Forelimb muscle (tissue), 1 donor: ENCODE measurements around the gene OTUD7B. TPM values are rescaled to one million over a fixed set of nuclear protein-coding genes. Genes with fewer than 3 reads are reported as not detected.
"Not testable (repeated sequence)": the region's sequence is repeated elsewhere in the genome, so short reads cannot be mapped to it uniquely, and the experiment has no call there.

Experiments
- DNase-seq: peaks from one replicate; pipeline ENCODE4 v3.0.0-alpha.2; 2013; ENCODE audit warnings: low read depth
- polyA plus RNA-seq: library from polyadenylated mRNA; unstranded; fragments of 120-200 nt; gene quantifications from one replicate; pipeline ENCODE4 v1.2.1, GENCODE V29; 2013; ENCODE audit not compliant: insufficient read length

Gene OTUD7B
- polyA plus RNA-seq, 1 donor = 14.5 TPM

DNA sequence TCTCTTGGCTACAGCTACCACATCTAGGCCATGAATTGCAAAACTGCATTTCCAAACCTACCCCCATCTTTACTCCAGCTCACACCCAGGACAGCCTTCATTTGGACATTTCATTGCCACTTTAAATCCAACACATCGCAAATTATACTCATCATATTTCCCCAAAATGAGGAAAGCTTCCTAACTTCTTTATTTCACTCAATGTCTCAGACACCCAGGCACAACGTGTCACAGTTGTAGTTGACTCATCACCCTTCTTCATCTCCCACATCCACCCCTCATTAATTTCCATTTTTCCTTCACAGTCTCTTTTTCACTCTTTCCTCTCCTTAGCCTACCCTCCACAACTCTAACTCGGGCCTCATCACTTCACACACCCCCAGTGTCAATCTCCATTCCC lies 6.7 kb downstream of the OTUD7B start:
- DNase-seq = no peak

DNA sequence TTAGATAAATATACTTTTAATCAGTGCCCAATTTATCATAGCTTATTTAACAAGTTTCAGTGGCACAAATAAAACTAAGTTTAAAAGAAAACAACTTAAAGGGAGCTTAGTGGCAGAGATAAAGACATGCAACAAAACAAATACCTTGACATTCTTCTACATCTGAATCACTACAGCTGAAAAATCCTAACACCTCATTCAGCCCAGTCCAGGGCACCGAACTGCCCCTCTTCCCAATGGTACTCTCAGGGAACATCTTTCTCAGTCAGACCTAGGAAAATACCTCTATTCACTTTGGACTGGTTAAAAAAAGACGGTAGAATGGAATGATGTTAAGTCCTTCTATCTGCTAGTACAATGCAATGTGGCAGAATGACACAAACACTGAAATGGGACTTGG lies 8.3 kb downstream of the OTUD7B start:
- DNase-seq = no peak

DNA sequence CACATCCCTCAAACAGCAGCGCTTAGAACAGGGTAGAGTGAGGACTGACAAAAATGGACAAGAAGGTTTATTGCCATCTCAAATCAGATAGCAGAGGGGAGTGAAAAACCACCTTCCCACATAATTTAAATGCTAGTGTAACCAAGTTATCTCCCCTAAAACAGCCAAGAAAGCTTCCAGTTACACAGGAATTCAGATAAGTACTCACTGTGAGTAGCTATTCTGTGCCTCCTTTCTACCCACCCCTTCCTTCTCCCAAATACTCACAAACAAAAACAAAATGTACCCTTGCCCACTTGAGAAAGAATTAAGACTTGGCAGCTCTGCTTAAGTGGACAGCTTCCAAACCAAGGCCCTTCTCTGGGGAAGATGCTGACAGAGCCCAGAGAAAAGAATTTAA lies 9.1 kb downstream of the OTUD7B start:
- no peak for DNase-seq

DNA sequence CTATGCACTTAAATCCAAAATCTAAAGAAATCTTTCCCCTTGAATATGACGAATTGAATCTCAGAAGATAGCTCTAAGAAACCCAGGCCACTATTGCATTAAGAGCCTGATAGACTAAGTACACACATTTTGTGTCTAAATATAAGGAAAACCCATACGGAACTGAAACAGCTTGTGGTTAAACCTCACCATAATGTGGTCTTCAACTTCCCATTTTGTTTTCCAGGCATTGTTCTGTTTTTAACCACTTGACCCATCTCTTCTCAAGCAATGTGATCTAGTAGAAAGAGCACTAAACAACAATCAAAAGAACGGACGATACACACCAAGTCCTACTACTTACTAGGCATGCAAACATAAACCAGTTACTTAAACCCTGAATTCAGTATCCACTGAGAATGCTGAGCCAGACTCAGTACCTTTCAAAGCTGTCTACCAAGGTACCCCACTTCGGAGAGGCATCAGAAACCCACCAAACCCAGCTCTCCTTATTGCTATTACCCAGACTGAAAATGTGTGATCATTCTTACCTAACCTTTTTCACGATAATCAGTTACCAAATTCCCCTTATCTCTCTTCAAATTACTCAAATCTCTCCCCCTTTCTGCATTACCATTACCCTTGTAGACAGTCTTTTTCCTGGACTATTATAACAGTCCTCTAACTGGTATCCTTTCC lies 12.8 kb downstream of the OTUD7B start:
- no peak for DNase-seq

DNA sequence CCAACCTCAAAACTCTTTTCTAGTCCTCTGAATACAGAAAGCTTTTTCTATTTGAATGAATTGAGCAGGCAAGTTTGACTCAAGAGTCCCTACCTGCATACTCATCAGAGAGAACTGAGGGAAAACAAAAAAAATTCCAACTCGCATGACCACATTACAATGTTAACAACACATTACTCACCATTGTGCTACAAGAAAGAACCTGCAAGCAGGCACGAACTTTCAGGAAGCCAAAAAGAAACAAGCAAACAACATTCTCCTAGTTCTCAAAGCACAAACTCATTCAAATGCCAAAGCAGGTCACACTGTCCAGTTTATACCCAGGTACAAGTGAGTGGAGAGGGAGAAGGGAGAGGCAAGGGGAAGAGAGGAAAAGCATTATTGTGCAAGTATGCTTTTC lies 14.6 kb downstream of the OTUD7B start:
- DNase-seq = no peak

DNA sequence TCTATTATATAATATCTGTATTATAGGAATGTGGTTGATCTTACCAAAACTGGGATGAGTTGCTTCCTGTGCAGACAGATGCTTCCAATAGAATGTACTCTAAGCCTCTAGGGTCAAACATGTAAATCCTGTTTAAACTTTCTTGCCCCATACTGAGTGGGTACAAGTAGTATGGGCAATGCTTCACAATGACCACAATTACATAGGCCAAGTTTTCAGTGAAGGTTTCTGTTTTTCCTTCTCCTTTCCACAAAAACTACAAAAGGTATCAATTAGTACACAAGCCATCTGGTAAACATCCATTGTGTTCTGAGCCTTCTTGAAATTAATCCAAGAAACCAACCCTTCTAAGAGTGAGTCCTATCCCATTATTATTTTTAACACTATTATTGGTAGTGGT lies 16.8 kb downstream of the OTUD7B start:
- DNase-seq = no peak

DNA sequence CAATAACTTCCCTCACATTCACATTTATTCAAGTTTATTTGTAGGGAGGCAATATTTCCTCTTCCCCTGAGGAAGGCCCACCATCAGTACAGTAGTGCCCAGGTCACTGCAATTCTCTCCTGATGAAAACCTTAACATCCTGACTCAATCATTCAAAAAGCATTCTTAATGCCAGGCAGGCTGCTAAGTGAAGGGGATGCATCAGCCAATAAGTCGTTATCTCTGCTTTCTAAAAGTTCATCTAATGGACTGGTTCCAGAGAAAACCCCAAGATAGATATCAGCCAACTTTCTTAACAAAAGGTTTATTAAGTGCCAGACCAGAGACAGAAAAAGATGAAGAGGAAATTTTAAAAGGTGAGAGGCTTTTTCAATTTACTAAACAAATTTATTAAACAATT lies 17.3 kb downstream of the OTUD7B start:
- no peak for DNase-seq

DNA sequence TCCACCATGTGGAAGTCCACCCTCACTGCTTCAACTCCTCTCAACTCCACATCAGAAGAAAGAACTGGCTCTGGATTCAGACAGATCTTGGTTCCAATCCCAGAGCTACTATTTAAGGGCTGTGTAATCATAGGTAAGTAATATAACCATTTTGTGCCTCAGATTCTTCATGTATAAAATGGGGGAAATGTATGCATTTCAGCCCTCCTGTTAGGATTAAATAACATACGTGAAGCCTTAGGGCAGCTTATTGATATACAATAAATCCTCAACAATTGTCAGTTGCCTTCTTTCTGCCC lies 23.3 kb downstream of the OTUD7B start:
- DNase-seq = no peak

DNA sequence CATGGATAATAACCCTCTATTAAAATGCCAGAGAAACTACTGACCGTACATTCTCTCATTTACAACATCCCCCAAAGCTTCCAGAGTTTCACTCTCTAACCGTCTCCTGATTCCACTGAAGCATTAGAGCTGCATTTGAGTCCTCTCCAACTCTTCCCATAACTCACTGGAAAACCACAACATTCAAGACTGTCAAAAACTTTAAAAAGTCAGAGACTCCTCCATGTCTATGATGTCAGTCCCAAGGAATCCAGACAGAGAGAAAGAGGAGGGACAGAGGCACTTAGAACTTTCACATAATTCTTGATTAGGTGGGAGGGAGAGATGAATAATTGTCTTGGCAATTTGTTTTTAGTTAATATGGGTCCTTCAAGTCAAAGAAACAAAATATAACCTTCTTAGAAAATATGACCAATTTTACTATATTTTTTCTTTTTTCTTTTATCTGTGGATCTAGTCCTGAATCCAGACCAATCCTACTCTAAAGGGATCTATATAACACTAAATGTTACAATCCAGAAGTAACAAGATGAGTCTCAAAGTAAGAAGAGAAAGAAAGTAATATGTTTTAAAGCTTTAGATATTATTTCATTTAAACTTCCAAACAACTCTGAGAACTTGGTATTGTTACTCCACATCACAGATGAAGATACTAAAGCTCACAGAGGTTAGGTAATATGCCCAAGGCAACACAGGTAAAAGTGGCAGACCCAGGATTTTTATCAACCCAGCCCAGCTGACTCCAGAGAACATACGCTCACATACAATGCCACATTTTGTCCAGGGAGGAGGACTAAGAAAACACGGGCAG lies 23.8 kb downstream of the OTUD7B start:
- DNase-seq = no peak

DNA sequence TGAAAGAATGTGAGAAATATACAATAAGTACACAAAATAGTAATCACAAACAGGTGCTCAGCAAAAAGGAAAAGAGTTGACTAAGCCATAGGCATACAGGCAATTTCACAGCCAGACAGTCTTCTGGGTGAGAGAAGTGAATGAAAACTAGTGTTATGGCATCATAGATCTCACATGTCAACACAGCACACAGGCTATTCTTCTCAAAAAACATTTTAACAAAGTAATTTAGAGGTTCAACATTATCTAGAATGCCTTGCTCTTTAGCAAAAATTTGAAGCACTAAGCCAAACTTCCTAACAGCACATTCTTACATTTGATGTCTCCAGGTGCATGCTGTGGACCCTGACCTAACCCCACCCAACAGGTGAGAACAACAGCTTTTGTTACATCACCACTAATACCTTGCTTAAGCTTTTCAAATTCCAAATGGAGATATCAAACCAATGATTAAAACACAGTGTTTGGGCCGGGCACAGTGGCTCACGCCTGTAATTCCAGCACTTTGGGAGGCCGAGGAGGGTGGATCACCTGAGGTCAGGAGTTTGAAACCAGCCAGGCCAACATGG lies 30.5 kb downstream of the OTUD7B start:
- no peak for DNase-seq

DNA sequence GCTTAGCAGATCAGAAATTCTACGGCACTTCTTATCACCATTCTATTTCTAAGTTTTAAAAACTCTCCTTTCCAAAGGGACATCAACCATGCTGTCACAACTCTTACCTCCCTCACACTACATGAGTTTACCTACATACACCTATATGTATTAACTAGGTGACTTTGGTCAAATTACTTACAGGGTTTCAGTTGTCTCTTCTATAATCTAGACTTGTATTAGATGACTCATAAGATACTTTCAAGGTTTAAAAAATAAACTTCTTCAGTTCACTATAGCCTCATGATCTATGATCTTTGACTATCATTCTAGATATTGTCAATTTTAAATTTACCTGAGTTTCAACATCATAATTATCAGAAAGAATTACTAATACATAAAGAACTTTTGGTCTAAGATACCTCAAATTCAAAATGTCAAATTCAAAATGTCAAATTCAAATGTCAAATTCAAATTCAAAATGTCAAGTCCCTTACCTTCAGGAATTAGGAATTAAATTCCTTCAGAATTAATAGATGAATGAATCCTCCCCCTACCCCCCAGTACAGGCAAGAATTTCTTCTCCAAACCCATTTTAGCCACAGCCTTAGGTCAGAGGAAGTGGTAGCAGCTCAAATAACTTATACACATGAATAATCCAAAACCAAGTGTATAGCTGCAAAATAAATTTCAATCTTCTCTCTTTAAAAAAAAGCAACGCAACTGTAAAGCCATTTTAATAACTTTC lies 31.1 kb downstream of the OTUD7B start:
- DNase-seq = no peak

DNA sequence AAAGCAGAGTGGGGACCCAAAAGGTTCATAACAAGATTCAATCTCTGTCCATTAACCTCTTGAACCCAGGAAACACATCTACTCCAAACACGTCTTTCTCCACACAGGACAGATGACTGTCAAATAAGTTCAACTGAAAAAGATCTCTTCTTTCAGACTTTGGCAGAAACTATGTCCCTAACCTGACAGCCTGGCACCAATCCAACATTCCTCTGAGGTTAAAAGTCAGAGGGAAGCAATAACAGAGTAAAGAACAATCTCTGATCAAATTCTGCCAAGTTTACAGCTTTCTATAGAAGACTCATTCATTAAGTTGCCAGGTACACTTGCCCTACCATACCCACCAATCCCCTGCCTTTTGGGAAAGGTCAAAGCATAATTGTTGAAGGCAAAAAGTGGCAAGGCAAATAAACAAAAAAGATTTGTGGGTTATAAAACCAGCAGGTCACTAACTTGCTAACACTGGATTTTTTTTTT lies 31.9 kb downstream of the OTUD7B start:
- no peak for DNase-seq

DNA sequence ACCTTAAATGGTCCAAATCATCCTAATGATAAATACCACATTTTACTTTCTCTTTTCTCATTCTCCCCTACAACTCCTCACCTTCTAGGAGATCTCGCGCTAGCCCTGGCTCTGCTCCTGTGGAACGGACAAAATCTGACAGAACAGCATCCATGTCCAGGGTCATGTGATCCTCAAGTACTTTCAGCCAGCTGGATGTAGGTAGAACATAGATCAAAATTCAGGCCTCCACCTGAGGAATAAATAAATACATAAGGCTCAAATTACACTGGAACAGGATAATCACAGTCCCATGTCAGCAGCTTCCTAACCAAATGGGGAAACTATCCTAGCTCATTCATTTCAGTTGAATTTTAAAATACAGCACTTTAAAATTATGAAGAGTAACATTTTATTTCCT lies 33.2 kb downstream of the OTUD7B start:
- DNase-seq = no peak

DNA sequence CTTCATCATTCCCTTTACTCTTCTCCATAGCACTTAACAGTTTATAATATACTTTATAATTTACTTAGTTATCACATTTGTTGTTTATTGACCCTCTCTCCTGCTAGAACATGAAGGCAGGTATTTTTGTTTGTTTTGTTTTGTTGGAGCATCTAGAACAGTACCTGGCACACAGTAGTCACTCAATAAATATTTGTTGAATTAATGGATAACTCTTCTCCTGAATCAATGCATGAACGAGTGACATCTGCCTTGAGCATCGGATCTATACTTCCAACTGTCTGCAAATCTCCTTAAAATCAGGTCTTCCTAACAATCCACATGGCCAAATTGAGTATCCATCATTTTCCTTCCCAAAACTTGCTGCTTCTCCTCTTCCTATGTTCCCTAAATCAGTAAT lies 38.0 kb downstream of the OTUD7B start:
- no peak for DNase-seq

DNA sequence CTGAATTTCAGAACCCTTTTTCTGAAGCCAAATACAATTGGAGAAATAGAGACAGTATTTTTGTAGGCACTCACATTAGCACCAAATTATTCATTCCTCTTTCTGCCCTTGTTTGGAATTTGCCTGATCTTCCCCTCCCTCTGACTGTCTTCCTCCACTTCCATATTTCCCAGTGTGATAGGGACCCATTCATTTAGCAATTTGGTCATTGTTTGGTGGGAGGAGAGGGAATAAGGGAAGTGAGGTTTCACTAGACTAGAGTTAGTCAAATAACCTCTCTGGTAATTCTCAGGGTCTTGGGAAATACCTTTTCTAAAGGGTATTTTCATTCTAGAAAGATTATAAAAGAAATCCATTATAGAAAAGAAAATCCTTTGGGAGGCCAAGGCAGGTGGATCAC lies 42.9 kb downstream of the OTUD7B start:
- DNase-seq = no peak

DNA sequence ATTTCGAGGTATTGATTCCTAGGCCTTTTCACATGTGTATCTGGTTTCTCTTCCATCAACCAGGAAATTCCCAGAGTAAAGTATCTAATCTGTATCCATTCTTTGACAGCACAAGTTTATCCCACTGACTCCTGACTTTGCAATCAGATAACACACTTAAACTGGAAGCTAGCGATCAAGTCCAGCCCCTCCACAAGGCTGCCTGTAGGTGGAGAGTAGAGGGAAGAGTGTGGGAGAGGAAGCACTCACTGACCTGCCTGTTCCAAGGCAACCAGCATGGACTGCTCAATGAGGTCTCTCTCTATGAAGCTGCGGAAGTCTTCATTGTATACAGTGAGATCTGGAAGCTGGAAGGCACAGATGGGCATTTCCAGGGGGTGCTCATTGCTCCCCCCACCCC lies 43.5 kb downstream of the OTUD7B start:
- DNase-seq = no peak

DNA sequence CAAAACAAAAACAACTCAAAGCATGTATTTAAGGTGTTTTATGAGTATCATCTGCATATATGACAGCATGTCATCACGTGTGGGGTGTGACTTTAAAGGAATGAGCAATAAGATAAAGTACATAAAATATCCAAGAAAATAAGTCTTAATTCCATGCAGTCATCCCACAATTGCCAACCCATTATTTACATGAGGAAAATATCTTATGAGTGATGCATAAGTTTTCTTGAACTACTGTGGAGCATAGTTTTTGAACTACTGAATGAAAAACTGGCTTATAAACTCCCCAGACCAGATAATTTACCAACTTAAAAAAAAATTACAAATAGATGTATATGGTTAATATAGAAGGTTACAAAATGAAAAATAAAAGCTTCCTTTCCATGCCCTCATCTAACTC lies 44.1 kb downstream of the OTUD7B start:
- no peak for DNase-seq

DNA sequence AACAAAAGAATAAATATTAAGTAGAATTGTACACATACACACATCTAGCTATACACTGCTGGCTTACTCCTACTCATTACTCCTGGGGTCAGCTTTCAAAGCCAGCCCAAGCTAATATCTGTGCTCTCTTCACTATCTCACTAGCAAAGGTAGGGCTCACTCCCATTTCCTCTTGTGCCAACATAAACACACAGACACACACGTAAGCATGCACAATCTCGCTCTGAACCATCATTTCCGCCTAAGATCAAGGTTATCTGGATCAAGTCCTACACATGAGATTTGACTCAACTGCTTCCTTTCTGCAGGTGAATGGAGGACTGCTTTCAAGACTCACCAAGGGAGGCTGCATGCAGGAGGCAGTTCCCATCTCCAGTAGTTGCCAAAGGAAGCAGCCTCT lies 45.1 kb downstream of the OTUD7B start:
- DNase-seq = no peak

DNA sequence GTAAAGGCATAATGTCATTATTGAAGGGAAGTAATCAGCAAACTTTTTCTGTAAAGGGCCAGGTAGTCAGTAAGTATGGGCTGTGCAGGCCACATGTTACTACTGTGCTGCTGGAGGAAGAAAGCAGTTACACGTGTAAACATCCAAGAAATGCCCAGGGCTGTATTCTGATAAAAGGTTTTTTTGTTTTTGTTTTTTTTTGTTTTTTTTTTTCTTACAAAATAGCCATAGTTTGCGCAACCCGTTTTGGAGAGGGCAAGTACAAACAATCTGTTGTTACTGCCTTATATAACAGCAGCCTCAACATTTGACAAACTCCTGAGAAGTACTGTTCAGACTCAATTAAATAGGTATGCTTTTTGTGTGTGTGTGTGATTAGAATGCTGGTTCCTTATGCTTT lies 47.2 kb downstream of the OTUD7B start:
- no peak for DNase-seq

DNA sequence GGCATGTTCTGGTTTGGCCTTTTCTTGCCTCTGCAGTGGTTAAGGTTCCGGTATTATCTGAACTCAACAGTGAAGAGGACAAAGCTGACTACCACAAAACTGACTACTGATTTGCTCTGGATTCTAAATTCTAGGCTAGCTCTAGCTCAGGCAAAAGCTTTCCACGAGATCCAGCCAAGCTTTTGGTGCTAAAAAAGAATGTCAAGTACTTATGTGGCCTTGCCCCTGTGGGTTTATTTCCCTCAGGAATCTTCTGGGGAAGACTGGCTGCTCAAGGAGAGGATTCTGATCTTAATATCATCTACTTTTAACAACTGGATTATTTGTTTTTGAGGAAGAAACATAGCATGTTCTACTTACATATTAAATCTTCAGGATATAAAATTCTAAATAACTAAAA lies 47.8 kb downstream of the OTUD7B start:
- DNase-seq = no peak

DNA sequence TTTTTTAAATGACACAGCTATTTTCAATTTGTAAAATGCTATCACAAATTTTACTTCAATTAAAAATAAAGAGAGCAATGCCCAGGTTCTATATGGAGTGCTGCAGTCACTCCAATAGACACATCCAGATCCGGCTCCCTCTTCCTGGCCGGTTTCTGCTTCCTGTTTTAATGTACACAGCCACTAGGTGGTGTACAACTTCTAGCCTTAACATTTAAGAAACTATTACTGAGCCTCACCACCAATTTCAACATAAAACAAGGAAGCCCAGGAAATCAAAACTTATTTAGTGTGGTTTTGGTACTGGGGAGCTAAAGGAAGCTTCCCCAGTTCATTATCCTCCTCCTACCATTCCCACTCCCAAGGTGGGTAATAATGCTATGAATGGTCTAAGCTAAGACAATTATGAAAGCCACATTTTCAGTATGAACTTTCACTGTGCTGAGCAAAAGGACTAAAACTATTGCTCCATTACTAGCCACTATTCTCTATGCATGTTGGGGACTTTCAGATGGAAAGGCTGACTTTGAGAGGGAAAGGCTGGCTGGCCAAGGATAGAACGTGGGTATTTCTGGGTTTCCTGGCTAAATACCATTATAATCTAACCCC lies 48.4 kb downstream of the OTUD7B start:
- DNase-seq = peak; percentile 51

DNA sequence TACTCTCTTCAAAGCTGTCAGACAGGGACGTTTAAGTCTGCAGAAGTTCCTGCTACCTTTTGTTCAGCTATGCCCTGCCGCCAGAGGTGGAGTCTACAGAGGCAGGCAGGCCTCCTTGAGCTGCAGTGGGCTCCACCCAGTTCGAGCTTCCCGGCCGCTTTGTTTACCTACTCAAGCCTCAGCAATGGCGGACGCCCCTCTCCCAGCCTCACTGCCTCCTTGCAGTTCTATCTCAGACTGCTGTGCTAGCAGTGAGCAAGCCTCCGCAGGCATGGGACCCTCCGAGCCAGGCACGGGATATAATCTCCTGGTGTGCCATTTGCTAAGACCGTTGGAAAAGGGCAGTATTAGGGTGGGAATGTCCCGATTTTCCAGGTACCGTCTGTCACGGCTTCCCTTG lies 53.0 kb downstream of the OTUD7B start:
- DNase-seq = not testable (repeated sequence)
